Activated T-helper 1 cell treated with anti-CD3 and anti-CD28 coated beads, Interleukin-2, amount 50 U/mL, for 16 hours (primary cell): Measurements from ENCODE around the gene DNAAF1.
"Not testable (repeated sequence)": the region's sequence is repeated elsewhere in the genome, so short reads cannot be mapped to it uniquely, and the experiment has no call there.

Source experiments
- DNase-seq, 2 donors: peaks; one replicate each; pipeline ENCODE4 v3.0.0-alpha.2; 2020; ENCODE audit warnings: low read depth in 1 of 2, low spot score in 1 of 2

The DNAAF1 gene

DNA sequence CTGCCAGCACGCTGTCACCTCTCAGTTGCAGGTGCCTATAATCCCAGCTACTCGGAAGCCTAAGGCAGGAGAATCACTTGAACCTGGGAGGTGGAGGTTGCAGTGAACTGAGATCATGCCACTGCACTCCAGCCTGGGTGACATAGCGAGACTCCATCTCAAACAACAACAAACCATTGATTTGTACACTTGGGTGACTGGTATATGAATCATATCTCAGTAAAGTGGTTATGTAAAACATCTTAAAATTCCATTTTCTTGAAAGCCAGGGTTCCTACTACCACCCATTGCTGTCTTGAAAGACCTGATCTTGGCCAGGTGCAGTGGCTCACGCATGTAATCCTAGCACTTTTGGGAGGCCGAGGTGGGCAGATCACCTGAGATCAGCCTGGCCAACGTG lies 60.0 kb downstream of the DNAAF1 start:
- DNase-seq, result not testable (repeated sequence)

DNA sequence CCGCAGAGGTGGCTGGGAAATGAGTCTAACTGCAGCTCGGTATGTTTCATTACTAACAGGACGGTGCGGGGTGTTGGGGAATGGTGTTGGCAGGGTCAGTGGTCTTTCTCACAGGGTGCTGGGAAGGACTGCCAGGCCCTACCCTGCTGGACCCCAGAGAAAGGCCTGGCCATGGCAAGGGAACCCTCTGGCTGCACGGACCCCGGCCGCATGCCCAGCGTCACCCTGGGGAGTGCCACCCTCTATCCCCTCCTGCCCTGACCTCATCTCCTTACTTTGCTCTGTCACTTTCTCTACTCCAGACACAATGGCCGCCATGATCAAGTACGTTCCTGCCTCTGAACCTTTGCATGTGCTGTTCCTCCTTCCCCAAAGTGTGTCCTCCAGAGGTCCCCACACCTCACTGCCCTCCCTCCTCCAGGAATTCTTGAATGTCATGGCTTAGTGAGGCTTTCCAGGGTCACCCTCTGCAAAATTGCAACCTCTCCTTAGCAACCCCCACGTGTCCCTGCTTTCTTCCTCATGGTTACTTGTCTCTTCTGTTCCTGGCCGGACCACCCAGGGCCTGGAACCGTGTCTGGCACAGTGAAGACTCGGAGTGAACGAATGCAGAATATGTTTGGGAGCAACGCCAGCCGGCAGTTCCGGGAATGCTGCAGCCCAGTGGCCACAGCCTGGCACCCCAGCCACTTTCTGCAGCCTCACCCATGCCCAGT lies 61.0 kb downstream of the DNAAF1 start:
- DNase-seq, result no peak

GRCh38 chr16:84207251-84207650 lies 62.1 kb downstream of the DNAAF1 start:
- no peak for DNase-seq

- DNase-seq, result no peak
These were observed 62.8 kb downstream of the DNAAF1 start for GRCh38 chr16:84207879-84208278.

- DNase-seq, result no peak
These were observed 64.9 kb downstream of the DNAAF1 start for GRCh38 chr16:84209989-84210388.

- DNase-seq, result no peak
These were observed 67.0 kb downstream of the DNAAF1 start for GRCh38 chr16:84212154-84212553.

DNA sequence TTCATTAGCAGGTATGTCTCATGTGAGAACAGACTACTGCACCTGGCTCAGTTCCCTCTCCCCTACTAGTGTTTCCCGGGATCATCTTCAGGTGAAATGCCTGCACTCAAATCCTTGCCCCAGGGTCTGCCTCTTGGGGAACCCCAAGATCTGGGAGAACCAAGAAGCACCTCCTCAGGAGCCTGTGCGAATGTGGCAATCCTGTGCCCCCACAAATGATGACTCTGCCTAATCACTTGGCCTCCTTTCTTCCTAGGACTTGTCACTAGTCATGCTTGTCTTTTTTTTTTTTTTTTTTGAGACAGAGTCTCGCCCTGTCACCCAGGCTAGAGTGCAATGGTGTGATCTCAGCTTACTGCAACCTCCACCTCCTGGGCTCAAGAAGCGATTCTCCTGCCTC lies 67.5 kb downstream of the DNAAF1 start:
- DNase-seq, result no peak

- DNase-seq, result no peak
These were observed 69.5 kb downstream of the DNAAF1 start for GRCh38 chr16:84214451-84215066.

DNA sequence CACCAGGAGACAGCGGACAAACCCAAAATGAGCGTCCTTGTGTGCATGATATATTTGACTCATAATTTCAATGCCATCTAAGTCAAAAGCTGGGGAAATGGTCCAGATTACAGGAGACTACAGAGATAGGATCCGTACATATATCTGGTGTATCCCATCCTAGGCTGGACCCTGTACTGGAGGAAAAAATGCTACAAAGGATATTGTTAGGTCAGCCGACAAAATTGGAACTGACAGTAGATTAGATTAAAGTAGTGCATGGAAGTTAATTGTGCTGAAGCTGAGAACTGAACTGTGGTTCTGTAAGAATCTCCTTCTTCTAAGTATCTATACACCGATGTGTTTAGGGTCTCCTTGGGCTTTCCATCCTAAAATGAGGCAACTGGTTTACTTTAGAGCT lies 70.4 kb downstream of the DNAAF1 start:
- DNase-seq, result no peak

DNA sequence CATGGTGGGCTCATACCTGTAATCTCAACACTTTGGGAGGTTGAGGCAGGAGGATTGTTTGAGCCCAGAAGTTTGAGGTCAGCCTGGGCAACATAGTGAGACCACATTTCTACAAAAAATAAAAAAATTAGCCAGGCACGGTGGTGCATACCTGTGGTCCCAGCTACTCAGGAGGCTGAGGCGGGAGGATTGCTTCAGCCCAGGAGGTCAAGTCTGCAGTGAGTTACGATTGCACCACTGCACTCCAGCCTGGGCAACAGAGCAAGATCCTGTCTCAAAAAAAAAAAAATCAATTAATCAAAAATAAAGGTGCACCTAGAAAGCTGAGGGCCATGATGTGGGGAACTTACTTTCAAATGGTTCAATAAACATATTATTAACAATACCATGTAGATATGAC lies 71.0 kb downstream of the DNAAF1 start:
- not testable (repeated sequence) for DNase-seq

DNA sequence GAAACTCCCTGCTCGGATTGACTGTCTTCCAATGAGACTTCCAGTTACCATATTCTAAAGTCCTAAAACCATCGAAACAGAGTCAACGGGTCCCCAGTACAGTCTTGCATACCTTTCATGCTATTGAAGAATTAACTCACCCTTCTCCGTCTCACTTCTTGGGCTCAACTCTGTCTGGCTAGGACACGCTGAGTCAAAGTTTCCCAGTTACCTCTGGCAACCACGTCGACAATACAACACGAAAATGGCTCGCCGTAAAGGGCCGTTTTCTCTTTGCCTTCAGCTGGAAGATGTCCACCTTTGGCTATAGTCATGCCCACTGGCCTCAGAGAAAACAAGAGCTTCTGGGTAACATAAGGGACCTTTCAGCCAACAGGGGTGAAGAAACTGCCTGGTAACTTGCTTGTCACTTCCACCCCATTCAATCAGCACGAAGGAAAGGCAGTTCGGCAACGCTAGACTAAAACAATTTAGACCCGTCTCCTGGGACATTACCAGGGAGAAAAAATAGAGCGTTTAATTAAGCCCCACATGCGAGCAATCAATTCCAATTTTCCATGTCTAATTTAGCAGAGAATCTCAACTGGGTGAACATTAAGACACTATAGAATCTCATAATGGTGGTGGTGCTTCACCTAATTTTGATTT lies 73.2 kb downstream of the DNAAF1 start:
- DNase-seq, result no peak

- DNase-seq, result no peak
These were observed 73.8 kb downstream of the DNAAF1 start for GRCh38 chr16:84218956-84219355.

DNA sequence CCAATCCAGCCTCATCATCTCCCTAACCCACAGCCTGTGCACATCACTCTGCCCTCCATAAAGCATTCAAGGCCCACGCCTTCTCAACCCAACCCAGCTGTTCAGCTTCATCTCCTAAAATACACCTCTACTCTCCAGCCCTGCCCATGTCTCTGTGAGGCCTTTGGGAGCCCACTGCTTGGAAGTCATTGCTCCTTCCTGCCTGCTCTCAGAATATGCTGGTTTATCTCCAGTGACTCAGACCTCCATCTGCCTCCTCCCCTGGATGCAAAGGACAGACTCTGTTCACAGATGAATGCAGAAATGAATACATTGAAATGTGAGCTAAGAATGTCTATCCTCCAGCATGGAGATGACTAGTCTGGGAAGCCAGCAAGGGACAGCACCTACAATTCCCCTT lies 75.7 kb downstream of the DNAAF1 start:
- no peak for DNase-seq

GRCh38 chr16:84223456-84223855 lies 78.3 kb downstream of the DNAAF1 start:
- DNase-seq, result no peak

GRCh38 chr16:84224554-84224953 lies 79.4 kb downstream of the DNAAF1 start:
- no peak for DNase-seq

DNA sequence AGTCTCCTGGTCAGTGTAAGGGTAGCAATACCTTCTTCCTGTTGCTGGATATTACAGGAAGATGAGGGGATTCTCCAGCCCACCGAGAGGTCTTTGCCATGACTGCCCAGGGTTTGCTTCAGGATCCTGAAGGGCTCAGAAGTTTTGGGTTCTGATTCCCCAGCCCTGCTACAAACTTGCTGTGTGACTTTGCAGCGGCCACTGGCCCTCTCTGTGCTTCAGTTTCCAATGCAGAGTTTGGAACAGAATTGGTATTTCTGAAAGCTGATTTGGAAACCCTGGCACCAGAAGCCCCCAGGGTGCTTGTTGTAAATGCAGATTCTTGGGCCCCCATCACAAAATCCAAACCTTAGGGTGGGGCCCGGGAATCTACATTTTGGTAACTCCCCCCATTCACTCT lies 80.0 kb downstream of the DNAAF1 start:
- no peak for DNase-seq

DNA sequence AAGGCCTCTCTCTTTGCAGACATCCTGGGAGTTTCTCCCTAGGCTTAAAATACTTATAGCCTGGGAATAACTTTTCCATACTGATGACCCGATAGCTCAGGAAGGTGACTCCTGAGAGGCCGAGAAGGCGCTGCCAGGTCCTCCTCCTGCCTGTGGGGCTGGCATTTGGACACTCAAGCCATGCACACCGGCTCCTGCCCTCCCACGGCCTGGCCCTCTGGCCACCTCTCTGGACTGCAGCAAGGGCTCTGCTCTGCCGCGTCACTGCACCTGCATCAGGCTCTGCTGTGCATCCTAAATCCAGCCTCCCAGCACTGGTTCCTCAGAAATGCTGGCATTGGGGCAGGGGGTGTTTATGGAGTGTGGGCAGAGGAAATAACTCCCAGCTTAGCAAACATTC lies 80.5 kb downstream of the DNAAF1 start:
- DNase-seq, result no peak

- no peak for DNase-seq
These were observed 80.9 kb downstream of the DNAAF1 start for GRCh38 chr16:84226026-84226425.
